ENCODE results near the gene DYSF. TPM values are rescaled to one million over a fixed set of nuclear protein-coding genes. Genes with fewer than 3 reads are reported as not detected.

Gene DYSF
- total RNA-seq, 2 donors from 2014 or later: 1.4 to 3.1 TPM

DNA sequence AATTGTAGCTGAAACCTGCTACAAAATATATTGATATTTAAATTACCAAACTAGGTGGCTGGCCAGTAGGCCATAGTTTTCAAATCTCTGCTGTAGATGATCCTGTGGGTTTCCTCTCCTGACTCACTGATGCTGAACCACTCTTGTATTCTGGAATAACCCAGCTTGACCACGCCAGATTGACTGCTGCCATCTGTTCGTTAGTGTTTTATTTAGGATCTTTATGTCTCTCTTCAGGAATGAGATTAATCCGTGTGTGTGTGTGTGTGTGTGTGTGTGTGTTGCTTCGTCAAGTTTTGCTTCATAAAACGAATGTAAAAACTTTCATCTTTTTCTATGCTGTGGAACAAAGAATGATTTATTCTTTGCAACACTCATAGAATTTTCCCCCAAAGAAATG is 187.1 kb downstream of the DYSF start:
- H3K9me3 Mint-ChIP-seq: no peaks in the 10 kb centered on the region

DNA sequence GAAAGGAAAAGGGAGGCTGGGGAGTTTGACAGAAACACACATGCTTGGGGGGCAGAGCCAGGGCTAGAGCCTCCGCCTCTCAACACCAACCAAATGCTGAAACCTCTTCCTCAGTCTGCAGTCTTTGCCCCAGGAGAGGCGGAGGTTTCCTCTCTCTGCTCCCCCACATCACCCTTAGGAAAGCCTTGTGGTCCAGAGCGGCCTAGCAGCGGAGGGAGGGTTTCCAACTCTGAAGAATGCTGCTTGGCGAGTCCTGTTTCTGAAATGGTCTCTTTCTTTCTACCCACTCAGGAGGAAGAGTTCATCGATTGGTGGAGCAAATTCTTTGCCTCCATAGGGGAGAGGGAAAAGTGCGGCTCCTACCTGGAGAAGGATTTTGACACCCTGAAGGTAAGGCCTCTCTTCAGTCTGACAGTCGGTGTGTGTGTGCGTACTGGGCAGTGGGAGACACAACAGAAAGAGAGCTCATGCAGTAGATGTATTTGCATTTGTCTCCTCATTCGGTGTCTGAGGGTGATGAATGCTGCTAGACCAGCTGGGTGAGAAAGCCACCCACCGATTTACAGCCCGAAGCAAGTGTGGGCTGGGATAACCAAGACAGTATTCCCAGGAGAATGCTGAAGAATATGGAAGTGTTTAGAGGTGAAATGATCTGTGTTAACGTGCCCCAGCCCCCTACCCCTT is 190.5 kb downstream of the DYSF start:
- Mint-ChIP-seq H3K4me3 (no peak overlapping the region), H3K4me1 (no peaks in the 10 kb centered on the region), H3K36me3 (ENCODE audit: low read depth) (no peaks in the 10 kb centered on the region), H3K27me3 (ENCODE audit: insufficient read depth) (no peaks in the 10 kb centered on the region), H3K9me3 (no peaks in the 10 kb centered on the region), H3K27ac (no peak overlapping the region)
- Histone ChIP-seq H3K9me3 (ENCODE audit: control insufficient read depth, low read length) (no peaks in the 10 kb centered on the region), H3K9ac (ENCODE audit: extremely low read depth, low read length, poor library complexity, severe bottlenecking) (no peak overlapping the region), H3K4me3 (ENCODE audit: low read length) (no peak overlapping the region), H3K27ac (ENCODE audit: low read depth, low read length) (no peak overlapping the region), H3K27me3 (ENCODE audit: control insufficient read depth, insufficient read depth, low read length, poor library complexity, severe bottlenecking) (no peaks in the 10 kb centered on the region), H3K4me1 (ENCODE audit: control insufficient read depth, insufficient read depth, low read length) (no peaks in the 10 kb centered on the region), H3K36me3 (ENCODE audit: control insufficient read depth, insufficient read depth, low read length) (no peaks in the 10 kb centered on the region)
- TF ChIP-seq, protein P1, sequence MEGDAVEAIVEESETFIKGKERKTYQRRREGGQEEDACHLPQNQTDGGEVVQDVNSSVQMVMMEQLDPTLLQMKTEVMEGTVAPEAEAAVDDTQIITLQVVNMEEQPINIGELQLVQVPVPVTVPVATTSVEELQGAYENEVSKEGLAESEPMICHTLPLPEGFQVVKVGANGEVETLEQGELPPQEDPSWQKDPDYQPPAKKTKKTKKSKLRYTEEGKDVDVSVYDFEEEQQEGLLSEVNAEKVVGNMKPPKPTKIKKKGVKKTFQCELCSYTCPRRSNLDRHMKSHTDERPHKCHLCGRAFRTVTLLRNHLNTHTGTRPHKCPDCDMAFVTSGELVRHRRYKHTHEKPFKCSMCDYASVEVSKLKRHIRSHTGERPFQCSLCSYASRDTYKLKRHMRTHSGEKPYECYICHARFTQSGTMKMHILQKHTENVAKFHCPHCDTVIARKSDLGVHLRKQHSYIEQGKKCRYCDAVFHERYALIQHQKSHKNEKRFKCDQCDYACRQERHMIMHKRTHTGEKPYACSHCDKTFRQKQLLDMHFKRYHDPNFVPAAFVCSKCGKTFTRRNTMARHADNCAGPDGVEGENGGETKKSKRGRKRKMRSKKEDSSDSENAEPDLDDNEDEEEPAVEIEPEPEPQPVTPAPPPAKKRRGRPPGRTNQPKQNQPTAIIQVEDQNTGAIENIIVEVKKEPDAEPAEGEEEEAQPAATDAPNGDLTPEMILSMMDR (conservative IDR thresholded peaks at IDR 0.05): no peak
- no peak for DNase-seq
- WGBS, 2 experiments (ENCODE audit: insufficient coverage in 1 of 2, insufficient read length in 1 of 2): 86 to 87% methylated on average over 6 to 12 of the region's 13 CpGs

More for the DNA sequence above, 187.1 kb downstream of the DYSF start:
- Mint-ChIP-seq H3K27ac (no peak overlapping the region), H3K27me3 (ENCODE audit: insufficient read depth) (no peaks in the 10 kb centered on the region), H3K4me1 (no peaks in the 10 kb centered on the region), H3K36me3 (ENCODE audit: low read depth) (no peaks in the 10 kb centered on the region), H3K4me3 (no peak overlapping the region)
- H3K36me3 ChIP-seq (ENCODE audit: control insufficient read depth, insufficient read depth, low read length): no peaks in the 10 kb centered on the region
- H3K4me3 ChIP-seq (ENCODE audit: low read length): no peak overlapping the region
- no peak overlapping the region for H3K9ac ChIP-seq (ENCODE audit: extremely low read depth, low read length, poor library complexity, severe bottlenecking)
- H3K9me3 ChIP-seq (ENCODE audit: control insufficient read depth, low read length): no peaks in the 10 kb centered on the region
- no peak overlapping the region for H3K27ac ChIP-seq (ENCODE audit: low read depth, low read length)
- 99% methylated on average over 5 of the region's 5 CpGs; no CpG with 5 or more reads in 1 of the 2 experiments for WGBS, 2 experiments (ENCODE audit: insufficient coverage in 1 of 2, insufficient read length in 1 of 2)
- TF ChIP-seq, protein P1 (conservative IDR thresholded peaks at IDR 0.05): no peak
- no peak for DNase-seq
- H3K27me3 ChIP-seq (ENCODE audit: control insufficient read depth, insufficient read depth, low read length, poor library complexity, severe bottlenecking): no peaks in the 10 kb centered on the region
- H3K4me1 ChIP-seq (ENCODE audit: control insufficient read depth, insufficient read depth, low read length): no peaks in the 10 kb centered on the region

DNA sequence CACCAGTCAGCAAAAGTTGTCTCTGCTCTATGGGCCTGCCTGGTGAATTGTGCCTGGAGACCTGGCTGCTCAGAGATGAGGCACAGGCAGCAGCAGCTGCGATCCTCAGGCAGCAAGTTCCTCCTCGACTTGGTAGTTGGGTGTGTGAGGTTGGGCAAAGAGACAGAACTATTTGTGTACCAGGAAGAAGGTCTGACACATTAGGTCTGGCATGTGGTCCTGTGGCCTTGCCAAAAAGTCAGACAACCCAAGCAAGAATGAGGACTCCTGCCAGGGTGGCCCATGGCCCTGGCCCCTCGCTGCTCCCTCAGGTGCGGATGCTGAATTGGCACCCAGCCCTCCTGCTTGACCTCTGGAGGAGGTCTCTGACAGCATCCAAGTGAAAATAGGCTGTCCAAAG is 192.7 kb downstream of the DYSF start:
- Histone ChIP-seq H3K36me3 (ENCODE audit: control insufficient read depth, insufficient read depth, low read length) (no peaks in the 10 kb centered on the region), H3K4me3 (ENCODE audit: low read length) (no peak overlapping the region), H3K27me3 (ENCODE audit: control insufficient read depth, insufficient read depth, low read length, poor library complexity, severe bottlenecking) (no peaks in the 10 kb centered on the region), H3K27ac (ENCODE audit: low read depth, low read length) (no peak overlapping the region), H3K4me1 (ENCODE audit: control insufficient read depth, insufficient read depth, low read length) (no peaks in the 10 kb centered on the region), H3K9me3 (ENCODE audit: control insufficient read depth, low read length) (no peaks in the 10 kb centered on the region), H3K9ac (ENCODE audit: extremely low read depth, low read length, poor library complexity, severe bottlenecking) (no peak overlapping the region)
- no peak overlapping the region for H3K4me3 Mint-ChIP-seq
- H3K27ac Mint-ChIP-seq: no peak overlapping the region
- WGBS, 2 experiments (ENCODE audit: insufficient coverage in 1 of 2, insufficient read length in 1 of 2): 92 to 94% methylated on average over 2 to 4 of the region's 4 CpGs
- no peaks in the 10 kb centered on the region for H3K36me3 Mint-ChIP-seq (ENCODE audit: low read depth)
- H3K4me1 Mint-ChIP-seq: no peaks in the 10 kb centered on the region
- no peaks in the 10 kb centered on the region for H3K27me3 Mint-ChIP-seq (ENCODE audit: insufficient read depth)
- no peaks in the 10 kb centered on the region for H3K9me3 Mint-ChIP-seq
- TF ChIP-seq, protein P1 (conservative IDR thresholded peaks at IDR 0.05): no peak
- no peak for DNase-seq

All from endodermal cell (in vitro differentiated cells).